HEK293 (cell line): ENCODE results near the gene ZBTB1.

Experiments
- CTCF ChIP-seq: fragments of 450-650 bp; formaldehyde crosslinking; IDR thresholded peaks from 2 replicates; pipeline ENCODE4 v1.5.1; 2016; ENCODE audit warnings: missing biosample characterization, missing genetic modification characterization
- HIC1 ChIP-seq: fragments of 450-650 bp; formaldehyde crosslinking; IDR thresholded peaks from 2 replicates; pipeline ENCODE4 v1.5.1; 2016; ENCODE audit warnings: missing biosample characterization, missing genetic modification characterization
- OSR2 ChIP-seq: fragments of 450-650 bp; formaldehyde crosslinking; IDR thresholded peaks from 2 replicates; pipeline ENCODE4 v1.5.1; 2016; ENCODE audit warnings: missing biosample characterization, missing genetic modification characterization
- OVOL3 ChIP-seq: fragments of 450-650 bp; formaldehyde crosslinking; IDR thresholded peaks from 2 replicates; pipeline ENCODE4 v1.5.1; 2016; ENCODE audit warnings: missing biosample characterization, missing genetic modification characterization
- YY1 ChIP-seq: fragments of 450-650 bp; formaldehyde crosslinking; IDR thresholded peaks from 2 replicates; pipeline ENCODE4 v1.5.1; 2018; ENCODE audit warnings: missing biosample characterization, missing genetic modification characterization
- ZBTB49 ChIP-seq: fragments of 450-650 bp; formaldehyde crosslinking; IDR thresholded peaks from 2 replicates; pipeline ENCODE4 v1.5.1; 2016; ENCODE audit warnings: missing biosample characterization, missing genetic modification characterization, low read depth
- ZNF175 ChIP-seq: fragments of 450-650 bp; formaldehyde crosslinking; IDR thresholded peaks from 2 replicates; pipeline ENCODE4 v1.5.1; 2016; ENCODE audit warnings: missing biosample characterization, missing genetic modification characterization
- ZNF302 ChIP-seq: fragments of 450-650 bp; formaldehyde crosslinking; IDR thresholded peaks from 2 replicates; pipeline ENCODE4 v1.5.1; 2016; ENCODE audit warnings: missing biosample characterization, missing genetic modification characterization, low read depth
- ZNF701 ChIP-seq: fragments of 450-650 bp; formaldehyde crosslinking; IDR thresholded peaks from 2 replicates; pipeline ENCODE4 v1.5.1; 2016; ENCODE audit warnings: missing biosample characterization, missing genetic modification characterization
- ZNF776 ChIP-seq: fragments of 450-650 bp; formaldehyde crosslinking; IDR thresholded peaks from 2 replicates; pipeline ENCODE4 v1.5.0; 2017; ENCODE audit warnings: missing biosample characterization, missing genetic modification characterization, borderline replicate concordance
- ZNF830 ChIP-seq: fragments of 450-650 bp; IDR thresholded peaks from 2 replicates; pipeline ENCODE4 v1.5.0; 2018; ENCODE audit warnings: missing biosample characterization, missing genetic modification characterization, low read depth, mild to moderate bottlenecking, moderate library complexity
- ZSCAN30 ChIP-seq: fragments of 450-650 bp; IDR thresholded peaks from 2 replicates; pipeline ENCODE4 v1.5.1; 2018; ENCODE audit warnings: missing biosample characterization, mild to moderate bottlenecking, missing genetic modification characterization, moderate library complexity

- TF ChIP-seq CTCF (tag by site-specific recombination) (no peak), ZNF175 (tag by site-specific recombination) (no peak), YY1 (tag by site-specific recombination) (no peak), ZNF302 (no peak), ZBTB49 (tag by site-specific recombination) (no peak), ZNF830 (tag by site-specific recombination) (no peak), ZNF776 (tag by site-specific recombination) (no peak), ZNF701 (tag by site-specific recombination) (no peak), OVOL3 (tag by site-specific recombination) (no peak), OSR2 (tag by site-specific recombination) (no peak), HIC1 (tag by site-specific recombination) (no peak), ZSCAN30 (tag by site-specific recombination) (no peak)
These were observed 41.4 kb upstream of the ZBTB1 start for GRCh38 chr14:64463195-64463594.
